Hepatocyte (in vitro differentiated cells): Measurements from ENCODE around the gene MITF. TPM values are rescaled to one million over a fixed set of nuclear protein-coding genes. Genes with fewer than 3 reads are reported as not detected.

Experiments
- DNase-seq: peaks from one replicate; pipeline ENCODE4 v3.0.0-alpha.2; 2016; ENCODE audit warnings: low spot score
- H2AFZ ChIP-seq: fragments of 200-600 bp; sonication (generic); 2 replicates; pipeline ENCODE4 v1.6.0; 2016; ENCODE audit warnings: antibody characterized with exemption, mild to moderate bottlenecking
- H3K27ac ChIP-seq: fragments of 200-600 bp; sonication (generic); 2 replicates; pipeline ENCODE4 v1.5.1; 2016; ENCODE audit warnings: mild to moderate bottlenecking
- H3K27me3 ChIP-seq: fragments of 200-600 bp; sonication (generic); 2 replicates; pipeline ENCODE4 v1.6.1; 2016
- H3K36me3 ChIP-seq: fragments of 200-600 bp; sonication (generic); replicated peaks from 2 replicates; pipeline ENCODE4 v1.5.1; 2016; ENCODE audit warnings: low read depth; ENCODE audit not compliant: insufficient read depth
- H3K4me1 ChIP-seq: fragments of 200-600 bp; sonication (generic); 2 replicates; pipeline ENCODE4 v1.5.1; 2016; ENCODE audit warnings: mild to moderate bottlenecking, moderate library complexity; ENCODE audit not compliant: insufficient read depth
- H3K4me2 ChIP-seq: fragments of 200-600 bp; sonication (generic); 2 replicates; pipeline ENCODE4 v1.6.0; 2016
- H3K4me3 ChIP-seq: fragments of 200-600 bp; sonication (generic); 2 replicates; pipeline ENCODE4 v1.5.1; 2016; ENCODE audit warnings: mild to moderate bottlenecking
- H3K79me2 ChIP-seq: fragments of 200-600 bp; sonication (generic); 2 replicates; pipeline ENCODE4 v1.6.0; 2017; ENCODE audit warnings: mild to moderate bottlenecking
- H3K9me2 ChIP-seq: fragments of 200-600 bp; sonication (generic); replicated peaks from 2 replicates; pipeline ENCODE4 v1.6.0; 2017; ENCODE audit warnings: mild to moderate bottlenecking; ENCODE audit not compliant: insufficient read depth
- H3K9me3 ChIP-seq: fragments of 200-600 bp; sonication (generic); 2 replicates; pipeline ENCODE4 v1.5.1; 2016; ENCODE audit warnings: low read depth, mild to moderate bottlenecking
- H4K20me1 ChIP-seq: fragments of 200-600 bp; sonication (generic); 2 replicates; pipeline ENCODE4 v1.6.0; 2016; ENCODE audit warnings: mild to moderate bottlenecking; ENCODE audit not compliant: insufficient read depth, poor library complexity, severe bottlenecking
- EZH2 ChIP-seq: fragments of 200-600 bp; sonication (generic); IDR thresholded peaks from 2 replicates; pipeline ENCODE4 v1.6.1; 2016; ENCODE audit warnings: antibody characterized with exemption, mild to moderate bottlenecking, borderline replicate concordance
- EZH2phosphoT487 ChIP-seq: fragments of 200-600 bp; sonication (generic); IDR thresholded peaks from one replicate; pipeline ENCODE4 v1.6.1; 2018; ENCODE audit warnings: antibody characterized with exemption, mild to moderate bottlenecking, low read depth, moderate library complexity; ENCODE audit not compliant: unreplicated experiment, severe bottlenecking
- WGBS: methylation state at CpG from one replicate; pipeline ENCODE4 v1.1.6; 2016; ENCODE audit warnings: low lambda C conversion rate; ENCODE audit errors: missing lambda C conversion rate; 5-methylcytosine and 5-hydroxymethylcytosine counted together
- polyA plus RNA-seq: library from polyadenylated mRNA; unstranded; fragments of >200 nt; fragmentation: Nextera tagmentation; extraction: Ambion mirVana; gene quantifications from 2 replicates; pipeline ENCODE4 v1.2.1, GENCODE V29; 2016
- total RNA-seq: library from RNA; depleted of rRNA; stranded (reverse); fragments of >200 nt; gene quantifications from 2 replicates; pipeline ENCODE4 v1.2.3, GENCODE V29; 2014
- TF ChIP-seq, protein P1 (sequence below): fragments of 200-600 bp; sonication (generic); IDR thresholded peaks from 2 replicates; pipeline ENCODE4 v1.5.1; 2016; ENCODE audit warnings: antibody characterized with exemption, mild to moderate bottlenecking; ENCODE audit not compliant: poor library complexity

MITF gene
- total and polyA plus RNA-seq, 2 experiments from 2014 or later: 7.1 to 14.2 TPM

GRCh38 chr3:69972672-69973071 lies 233.4 kb downstream of the MITF start:
- Histone ChIP-seq H3K9me2 (no peaks in the 10 kb centered on the region), H4K20me1 (no peaks in the 10 kb centered on the region), H3K27me3 (no peaks in the 10 kb centered on the region), H3K4me3 (no peak overlapping the region), H3K79me2 (no peaks in the 10 kb centered on the region), H3K4me2 (no peak overlapping the region), H2AFZ (no peak overlapping the region), H3K4me1 (no peaks in the 10 kb centered on the region), H3K36me3 (no peaks in the 10 kb centered on the region), H3K27ac (no peak overlapping the region), H3K9me3 (no peaks in the 10 kb centered on the region)
- 91% methylated on average over 4 of the region's 4 CpGs for WGBS
- TF ChIP-seq EZH2phosphoT487 (no peak), EZH2 (no peak)
- TF ChIP-seq, protein P1, sequence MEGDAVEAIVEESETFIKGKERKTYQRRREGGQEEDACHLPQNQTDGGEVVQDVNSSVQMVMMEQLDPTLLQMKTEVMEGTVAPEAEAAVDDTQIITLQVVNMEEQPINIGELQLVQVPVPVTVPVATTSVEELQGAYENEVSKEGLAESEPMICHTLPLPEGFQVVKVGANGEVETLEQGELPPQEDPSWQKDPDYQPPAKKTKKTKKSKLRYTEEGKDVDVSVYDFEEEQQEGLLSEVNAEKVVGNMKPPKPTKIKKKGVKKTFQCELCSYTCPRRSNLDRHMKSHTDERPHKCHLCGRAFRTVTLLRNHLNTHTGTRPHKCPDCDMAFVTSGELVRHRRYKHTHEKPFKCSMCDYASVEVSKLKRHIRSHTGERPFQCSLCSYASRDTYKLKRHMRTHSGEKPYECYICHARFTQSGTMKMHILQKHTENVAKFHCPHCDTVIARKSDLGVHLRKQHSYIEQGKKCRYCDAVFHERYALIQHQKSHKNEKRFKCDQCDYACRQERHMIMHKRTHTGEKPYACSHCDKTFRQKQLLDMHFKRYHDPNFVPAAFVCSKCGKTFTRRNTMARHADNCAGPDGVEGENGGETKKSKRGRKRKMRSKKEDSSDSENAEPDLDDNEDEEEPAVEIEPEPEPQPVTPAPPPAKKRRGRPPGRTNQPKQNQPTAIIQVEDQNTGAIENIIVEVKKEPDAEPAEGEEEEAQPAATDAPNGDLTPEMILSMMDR: no peak
- DNase-seq: no peak

DNA sequence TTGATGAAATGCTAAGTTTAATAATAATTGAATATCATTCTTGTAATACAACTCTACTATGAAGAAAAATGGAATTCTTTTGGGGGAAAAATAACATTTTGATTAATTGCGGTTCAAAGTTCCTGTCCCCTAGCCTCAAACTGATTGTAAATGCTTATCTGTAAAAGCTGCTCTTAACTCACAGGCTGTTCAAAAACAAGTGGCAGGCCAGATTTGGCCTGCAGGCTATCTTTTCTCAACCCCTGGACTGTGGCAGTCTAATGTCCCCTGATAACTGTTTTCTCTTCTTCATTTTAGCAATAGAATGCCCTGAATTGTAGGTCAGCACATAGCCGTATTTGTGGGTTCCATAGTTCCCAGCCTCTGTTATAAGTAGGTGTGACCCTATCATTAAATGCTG lies 236.8 kb downstream of the MITF start:
- Histone ChIP-seq H3K4me1 (no peaks in the 10 kb centered on the region), H3K36me3 (no peaks in the 10 kb centered on the region), H3K79me2 (no peaks in the 10 kb centered on the region), H3K4me3 (no peak overlapping the region), H3K9me2 (no peaks in the 10 kb centered on the region), H3K27me3 (no peaks in the 10 kb centered on the region), H2AFZ (no peak overlapping the region), H3K9me3 (no peaks in the 10 kb centered on the region), H3K4me2 (no peak overlapping the region), H4K20me1 (no peaks in the 10 kb centered on the region), H3K27ac (no peak overlapping the region)
- WGBS: 55% methylated on average over 2 of the region's 2 CpGs
- DNase-seq: no peak
- TF ChIP-seq, protein P1: no peak
- TF ChIP-seq EZH2 (no peak), EZH2phosphoT487 (no peak)

- Histone ChIP-seq H3K4me1 (peaks cover 6% of the 10 kb centered on the region), H3K27ac (no peak overlapping the region), H2AFZ (no peak overlapping the region), H3K4me3 (no peak overlapping the region), H3K36me3 (no peaks in the 10 kb centered on the region), H4K20me1 (no peaks in the 10 kb centered on the region), H3K79me2 (no peaks in the 10 kb centered on the region), H3K27me3 (no peaks in the 10 kb centered on the region), H3K4me2 (no peak overlapping the region), H3K9me2 (no peaks in the 10 kb centered on the region), H3K9me3 (no peaks in the 10 kb centered on the region)
- no peak for DNase-seq
- 91% methylated on average over 5 of the region's 5 CpGs for WGBS
- TF ChIP-seq, protein P1: no peak
- TF ChIP-seq EZH2phosphoT487 (no peak), EZH2 (no peak)
Observed at GRCh38 chr3:69983546-69984265, 244.4 kb downstream of the MITF start.

DNA sequence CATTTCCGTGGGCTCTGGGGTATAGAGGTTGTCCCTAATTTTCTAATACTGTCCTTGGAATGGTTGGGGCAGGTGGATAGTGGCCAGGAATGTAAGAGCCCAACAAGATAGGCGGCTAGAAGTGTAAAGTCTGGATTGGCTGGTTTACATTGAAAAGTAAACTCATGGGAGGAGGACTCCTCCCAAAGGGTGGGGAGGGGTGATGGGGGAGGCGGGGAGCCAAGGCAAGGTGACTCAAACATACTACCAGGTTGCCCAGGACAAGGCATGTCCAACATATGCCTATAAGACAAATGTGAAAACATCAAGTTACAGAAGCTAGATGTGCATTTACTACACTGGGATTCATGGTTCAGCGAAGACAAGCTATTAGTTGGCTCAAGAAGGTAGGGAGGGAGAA lies 246.0 kb downstream of the MITF start:
- Histone ChIP-seq H3K27me3 (no peaks in the 10 kb centered on the region), H3K79me2 (no peaks in the 10 kb centered on the region), H3K4me1 (peaks cover 6% of the 10 kb centered on the region), H3K4me3 (no peak overlapping the region), H2AFZ (no peak overlapping the region), H3K9me3 (no peaks in the 10 kb centered on the region), H3K27ac (no peak overlapping the region), H4K20me1 (no peaks in the 10 kb centered on the region), H3K36me3 (no peaks in the 10 kb centered on the region), H3K4me2 (no peak overlapping the region), H3K9me2 (no peaks in the 10 kb centered on the region)
- WGBS: 77% methylated on average over 4 of the region's 4 CpGs
- TF ChIP-seq, protein P1: no peak
- no peak for TF ChIP-seq EZH2phosphoT487
- DNase-seq: no peak
